ENCODE measurements around the gene TUSC2.

DNA sequence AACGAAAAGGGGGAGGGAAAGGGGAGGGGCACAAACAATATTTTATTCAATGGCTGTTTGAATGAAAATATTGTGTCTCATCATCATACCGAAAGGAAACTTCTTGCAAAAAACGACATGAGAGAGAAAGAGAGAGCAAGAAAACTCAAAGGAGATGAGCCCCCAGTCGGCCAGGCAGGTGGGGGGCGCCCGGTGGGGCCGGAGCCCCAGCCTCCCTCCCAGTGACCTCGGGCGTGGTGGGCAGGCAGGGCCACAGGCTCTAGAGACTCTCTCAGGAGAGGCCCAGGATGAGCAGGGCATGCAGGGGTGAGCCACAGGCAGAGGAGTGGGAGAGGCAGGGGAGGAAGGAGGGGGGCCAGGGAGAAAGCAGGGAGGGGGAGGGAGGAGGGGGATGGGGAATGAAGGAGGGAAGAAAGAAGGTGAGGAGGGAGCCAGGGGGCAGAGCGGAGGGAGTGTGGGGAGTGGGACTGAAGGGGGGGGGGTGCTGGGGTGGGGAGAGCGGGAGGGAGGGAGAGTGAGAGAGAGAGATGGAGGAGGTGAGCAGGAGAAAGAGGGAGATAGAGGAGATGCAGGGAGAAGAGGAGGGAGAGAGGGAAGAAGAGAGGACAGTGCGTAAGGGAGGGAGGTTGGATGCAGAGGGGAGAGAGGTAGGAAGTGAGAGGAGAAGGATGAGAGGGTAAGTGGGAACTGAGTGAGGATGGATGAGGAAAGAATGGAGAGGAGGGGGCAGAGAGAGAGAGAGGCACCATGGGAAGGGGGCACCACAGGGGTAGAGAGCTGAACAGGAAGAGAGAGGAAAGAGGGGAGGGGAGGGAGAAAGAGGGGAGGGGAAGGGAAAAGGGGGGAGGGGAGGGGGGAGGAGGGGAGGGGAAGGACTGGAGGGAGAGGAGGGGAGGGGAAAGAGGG is 45.4 kb upstream of the TUSC2 start:
- TF ChIP-seq, protein P1, sequence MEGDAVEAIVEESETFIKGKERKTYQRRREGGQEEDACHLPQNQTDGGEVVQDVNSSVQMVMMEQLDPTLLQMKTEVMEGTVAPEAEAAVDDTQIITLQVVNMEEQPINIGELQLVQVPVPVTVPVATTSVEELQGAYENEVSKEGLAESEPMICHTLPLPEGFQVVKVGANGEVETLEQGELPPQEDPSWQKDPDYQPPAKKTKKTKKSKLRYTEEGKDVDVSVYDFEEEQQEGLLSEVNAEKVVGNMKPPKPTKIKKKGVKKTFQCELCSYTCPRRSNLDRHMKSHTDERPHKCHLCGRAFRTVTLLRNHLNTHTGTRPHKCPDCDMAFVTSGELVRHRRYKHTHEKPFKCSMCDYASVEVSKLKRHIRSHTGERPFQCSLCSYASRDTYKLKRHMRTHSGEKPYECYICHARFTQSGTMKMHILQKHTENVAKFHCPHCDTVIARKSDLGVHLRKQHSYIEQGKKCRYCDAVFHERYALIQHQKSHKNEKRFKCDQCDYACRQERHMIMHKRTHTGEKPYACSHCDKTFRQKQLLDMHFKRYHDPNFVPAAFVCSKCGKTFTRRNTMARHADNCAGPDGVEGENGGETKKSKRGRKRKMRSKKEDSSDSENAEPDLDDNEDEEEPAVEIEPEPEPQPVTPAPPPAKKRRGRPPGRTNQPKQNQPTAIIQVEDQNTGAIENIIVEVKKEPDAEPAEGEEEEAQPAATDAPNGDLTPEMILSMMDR (IDR thresholded peaks at IDR 0.05; ENCODE audit: insufficient read depth, low read length, poor library complexity, severe bottlenecking) = no peak
- TF ChIP-seq EZH2phosphoT487 (conservative IDR thresholded peaks at IDR 0.05; ENCODE audit: low read length) = no peak

Measured in SU-DHL-6 (cell line).